ENCODE results near the gene AMH. TPM values are rescaled to one million over a fixed set of nuclear protein-coding genes. Genes with fewer than 3 reads are reported as not detected.

Gene AMH
- total and polyA plus RNA-seq, 2 of the 13 experiments (the other 11 are each of a cell fraction or from before 2014, with no cell fraction given) = 0.03 to 0.18 TPM

DNA sequence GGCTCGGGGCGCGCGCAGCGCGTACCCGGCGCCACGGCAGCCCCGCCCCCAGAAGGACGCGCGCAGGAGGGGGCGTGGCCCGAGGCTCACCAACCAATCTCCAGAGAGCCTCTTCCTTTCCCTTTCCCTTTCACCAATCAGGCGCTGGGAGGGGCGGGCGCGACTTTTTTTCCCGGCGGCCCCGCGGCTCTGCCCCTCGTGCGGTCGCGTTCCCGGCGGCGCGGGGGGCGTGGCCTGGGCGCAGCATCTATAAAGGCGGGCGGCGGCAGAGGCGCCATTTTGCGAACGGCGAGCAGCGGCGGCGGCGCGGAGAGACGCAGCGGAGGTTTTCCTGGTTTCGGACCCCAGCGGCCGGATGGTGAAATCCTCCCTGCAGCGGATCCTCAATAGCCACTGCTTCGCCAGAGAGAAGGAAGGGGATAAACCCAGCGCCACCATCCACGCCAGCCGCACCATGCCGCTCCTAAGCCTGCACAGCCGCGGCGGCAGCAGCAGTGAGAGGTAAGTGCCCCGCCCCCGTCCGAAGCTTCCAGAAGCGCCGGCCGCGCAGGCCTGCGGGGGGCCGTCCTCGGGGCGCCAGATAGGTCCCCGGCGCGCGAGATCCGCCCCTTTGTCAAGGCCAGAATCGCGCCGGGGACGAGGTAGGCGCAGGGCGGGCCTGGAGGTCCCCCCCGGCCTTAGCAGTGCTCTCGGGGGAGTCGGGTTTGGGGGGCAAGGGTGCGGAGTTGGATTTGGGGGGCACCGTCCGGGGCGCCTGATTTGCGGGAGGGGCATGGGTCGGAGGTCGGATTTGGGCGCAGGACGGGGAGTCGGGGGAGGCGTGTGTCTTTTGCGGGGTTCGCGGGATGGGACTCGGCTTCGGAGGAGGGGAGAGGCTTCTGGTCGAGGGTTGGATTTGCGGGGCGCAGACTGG, 20.4 kb downstream of the AMH start (continued):
- TF ChIP-seq ZBTB10 (CRISPR knock-in tag; IDR thresholded peaks at IDR 0.05; ENCODE audit: borderline replicate concordance) (0 out of 2 replicates have a peak, but pooled peaks have one; percentile 26), KAT2B (IDR thresholded peaks at IDR 0.05; ENCODE audit: borderline replicate concordance, low read depth, low read length) (no peak), ZNF549 (CRISPR knock-in tag; IDR thresholded peaks at IDR 0.05) (no peak), TRIM24 (CRISPR knock-in tag; IDR thresholded peaks at IDR 0.05) (no peak), ZNF260 (CRISPR knock-in tag; IDR thresholded peaks at IDR 0.05; ENCODE audit: borderline replicate concordance, low read depth) (no peak), ZNF33B (CRISPR knock-in tag; IDR thresholded peaks at IDR 0.05) (peak; percentile 25; the same call in 1 of the 2 replicates), ZNF891 (CRISPR knock-in tag; IDR thresholded peaks at IDR 0.05) (peak; percentile 86), ZNF598 (CRISPR knock-in tag; IDR thresholded peaks at IDR 0.05; ENCODE audit: borderline replicate concordance) (peak; percentile 83; the same call in 1 of the 2 replicates), POLR2G (IDR thresholded peaks at IDR 0.05; ENCODE audit: low read depth, low read length) (peak; percentile 100), TEAD2 (CRISPR knock-in tag; IDR thresholded peaks at IDR 0.05) (no peak), HCFC1 (IDR thresholded peaks at IDR 0.05; ENCODE audit: low read depth, low read length) (no peak; the same call in 1 of the 2 replicates), ZNF614 (CRISPR knock-in tag; IDR thresholded peaks at IDR 0.05; ENCODE audit: borderline replicate concordance) (no peak), THAP7 (CRISPR knock-in tag; IDR thresholded peaks at IDR 0.05) (no peak), E2F1 (CRISPR knock-in tag; IDR thresholded peaks at IDR 0.05) (peak; percentile 47; the same call in 1 of the 2 replicates), U2AF2 (IDR thresholded peaks at IDR 0.05; ENCODE audit: low read depth, low read length) (no peak), FLYWCH1 (CRISPR knock-in tag; IDR thresholded peaks at IDR 0.05) (no peak), ZBTB1 (CRISPR knock-in tag; IDR thresholded peaks at IDR 0.05; ENCODE audit: borderline replicate concordance) (no peak), ARNT (IDR thresholded peaks at IDR 0.05) (no peak)
- TF ChIP-seq, protein P1, sequence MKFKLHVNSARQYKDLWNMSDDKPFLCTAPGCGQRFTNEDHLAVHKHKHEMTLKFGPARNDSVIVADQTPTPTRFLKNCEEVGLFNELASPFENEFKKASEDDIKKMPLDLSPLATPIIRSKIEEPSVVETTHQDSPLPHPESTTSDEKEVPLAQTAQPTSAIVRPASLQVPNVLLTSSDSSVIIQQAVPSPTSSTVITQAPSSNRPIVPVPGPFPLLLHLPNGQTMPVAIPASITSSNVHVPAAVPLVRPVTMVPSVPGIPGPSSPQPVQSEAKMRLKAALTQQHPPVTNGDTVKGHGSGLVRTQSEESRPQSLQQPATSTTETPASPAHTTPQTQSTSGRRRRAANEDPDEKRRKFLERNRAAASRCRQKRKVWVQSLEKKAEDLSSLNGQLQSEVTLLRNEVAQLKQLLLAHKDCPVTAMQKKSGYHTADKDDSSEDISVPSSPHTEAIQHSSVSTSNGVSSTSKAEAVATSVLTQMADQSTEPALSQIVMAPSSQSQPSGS (CRISPR knock-in tag; IDR thresholded peaks at IDR 0.05) = peak; percentile 81; the same call in 1 of the 2 replicates

All from HepG2 (cell line).